Uterus (tissue), 4 donors: ENCODE measurements around the gene DSTN. TPM values are rescaled to one million over a fixed set of nuclear protein-coding genes. Genes with fewer than 3 reads are reported as not detected.

Source experiments
- DNase-seq, 2 donors: peaks; one replicate each; pipeline ENCODE4 v3.0.0-alpha.2; 2019 to 2020
- H3K27ac ChIP-seq, 2 donors: fragments of 200-600 bp; sonication (generic); 1 replicate in 1 of 2; 2 replicates in 1 of 2; pipeline ENCODE4 v1.5.1; 2016 to 2018
- H3K27me3 ChIP-seq, 2 donors: fragments of 200-600 bp; sonication (generic); one replicate each; pipeline ENCODE4 v1.5.1; 2018 to 2019; ENCODE audit warnings: control low read depth in 1 of 2
- H3K36me3 ChIP-seq, 2 donors: fragments of 200-600 bp; sonication (generic); one replicate each; pipeline ENCODE4 v1.5.1; 2019; ENCODE audit warnings: control low read depth in 1 of 2
- H3K4me1 ChIP-seq, 2 donors: fragments of 200-600 bp; sonication (generic); one replicate each; pipeline ENCODE4 v1.5.1; 2018 to 2019; ENCODE audit warnings: control low read depth in 1 of 2
- H3K4me3 ChIP-seq, 2 donors: fragments of 200-600 bp; sonication (generic); 1 replicate in 1 of 2; 2 replicates in 1 of 2; pipeline ENCODE4 v1.5.1; 2018 to 2019; ENCODE audit warnings: mild to moderate bottlenecking in 1 of 2
- H3K9me3 ChIP-seq, 2 donors: fragments of 200-600 bp; sonication (generic); one replicate each; pipeline ENCODE4 v1.5.1; 2019; ENCODE audit warnings: control low read depth in 1 of 2
- CTCF ChIP-seq, 4 experiments: fragments of 200-600 bp in 2 of 4; fragments of 450-650 bp in 2 of 4; sonication (generic) in 2 of 4; IDR thresholded peaks; one replicate each; pipeline ENCODE4 v1.5.1; 2016 to 2019; ENCODE audit warnings: antibody characterized with exemption in 4 of 4, mild to moderate bottlenecking in 2 of 4, moderate library complexity in 1 of 4
- POLR2A ChIP-seq, 2 donors: fragments of 450-650 bp; IDR thresholded peaks; one replicate each; pipeline ENCODE4 v1.6.1; 2016; ENCODE audit warnings: antibody characterized with exemption in 2 of 2, mild to moderate bottlenecking in 1 of 2, moderate library complexity in 1 of 2
- intact Hi-C: fragments of 100-400 bp; cut with DNase I; formaldehyde crosslinking; loops from one replicate; pipeline ENCODE4 v1.15.1; 2023; ENCODE audit warnings: low total_unique reads
- total RNA-seq, 4 donors: library from RNA; depleted of rRNA in 3 of 4; stranded (reverse); fragments of >200 nt in 3 of 4; gene quantifications; one replicate each; pipeline versions ENCODE4 v1.1.0 to v1.2.4, GENCODE V29; 2014 to 2023
- donor health status: DM: yes; HTN: yes; CAD: no.

The DSTN gene
- total RNA-seq, 4 donors from 2014 or later, result 294 to 674 (median 623) TPM

GRCh38 chr20:17645010-17645409 lies 75.1 kb downstream of the DSTN start:
- intact Hi-C loops, result no loop called here
- TF ChIP-seq POLR2A (IDR thresholded peaks at IDR 0.05) (no peak), CTCF (IDR thresholded peaks at IDR 0.05) (no peak)
- H3K27me3 ChIP-seq, result no peaks in the 10 kb centered on the region
- peaks cover 0 to 15% of the 10 kb centered on the region in 2 donors for H3K4me1 ChIP-seq
- H3K36me3 ChIP-seq, result no peaks in the 10 kb centered on the region
- no peak overlapping the region for H3K27ac ChIP-seq
- H3K4me3 ChIP-seq, result no peak overlapping the region
- H3K9me3 ChIP-seq, result no peaks in the 10 kb centered on the region
- DNase-seq, result no peak

- Histone ChIP-seq H3K27me3 (no peaks in the 10 kb centered on the region), H3K27ac (peak overlapping the region; percentile 44 to 50), H3K36me3 (no peaks in the 10 kb centered on the region), H3K4me1 (peaks cover 5 to 17% of the 10 kb centered on the region in 2 donors), H3K4me3 (no peak overlapping the region), H3K9me3 (no peaks in the 10 kb centered on the region)
- peak in 1 of 2 donors; percentile 13 for DNase-seq
- TF ChIP-seq POLR2A (IDR thresholded peaks at IDR 0.05) (no peak), CTCF (IDR thresholded peaks at IDR 0.05) (no peak)
- intact Hi-C loops, result no loop called here
Measured at GRCh38 chr20:17645546-17646208, 75.8 kb downstream of the DSTN start.

GRCh38 chr20:17646209-17646960 lies 76.5 kb downstream of the DSTN start:
- peak overlapping the region; percentile 44 to 50 for H3K27ac ChIP-seq
- intact Hi-C loops, result no loop called here
- DNase-seq, result peak in 1 of 2 donors; percentile 65
- H3K36me3 ChIP-seq, result no peaks in the 10 kb centered on the region
- no peak overlapping the region for H3K4me3 ChIP-seq
- H3K27me3 ChIP-seq, result no peaks in the 10 kb centered on the region
- peaks cover 8 to 22% of the 10 kb centered on the region in 2 donors for H3K4me1 ChIP-seq
- no peaks in the 10 kb centered on the region for H3K9me3 ChIP-seq
- no peak for TF ChIP-seq POLR2A (IDR thresholded peaks at IDR 0.05)
- no peak for TF ChIP-seq CTCF (IDR thresholded peaks at IDR 0.05)

- Histone ChIP-seq H3K4me3 (no peak overlapping the region), H3K9me3 (no peaks in the 10 kb centered on the region), H3K27ac (peak overlapping the region; percentile 41 to 44), H3K4me1 (peaks cover 8 to 27% of the 10 kb centered on the region in 2 donors), H3K36me3 (no peaks in the 10 kb centered on the region), H3K27me3 (no peaks in the 10 kb centered on the region)
- intact Hi-C loops, result no loop called here
- TF ChIP-seq POLR2A (IDR thresholded peaks at IDR 0.05), result no peak
- TF ChIP-seq CTCF (IDR thresholded peaks at IDR 0.05), result no peak
- no peak for DNase-seq
Measured at GRCh38 chr20:17646961-17647301, 77.1 kb downstream of the DSTN start.
